ENCODE data around the gene RIMS1.
"Not testable (repeated sequence)": the region's sequence is repeated elsewhere in the genome, so short reads cannot be mapped to it uniquely, and the experiment has no call there.

RIMS1 gene

DNA sequence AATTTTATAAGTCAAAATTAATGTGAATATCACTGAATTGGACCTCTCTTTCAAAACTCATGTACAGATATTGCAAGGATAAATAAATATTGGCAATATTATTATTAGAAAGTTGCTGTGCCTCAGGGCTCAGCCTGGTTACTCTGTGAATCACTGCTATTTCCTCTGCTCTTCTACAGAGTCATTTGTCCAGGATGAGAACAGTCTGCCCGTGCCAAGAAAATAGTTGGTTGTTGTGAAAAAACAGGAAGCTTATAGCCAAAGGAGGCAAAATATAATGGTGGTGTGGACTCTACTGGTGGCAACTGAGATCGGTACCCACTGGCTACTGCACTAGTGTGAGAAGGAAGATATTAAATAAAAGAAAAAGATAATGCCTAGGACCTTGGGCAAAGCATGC is 93.6 kb downstream of the RIMS1 start:
- FAIRE-seq, result no peak

DNA sequence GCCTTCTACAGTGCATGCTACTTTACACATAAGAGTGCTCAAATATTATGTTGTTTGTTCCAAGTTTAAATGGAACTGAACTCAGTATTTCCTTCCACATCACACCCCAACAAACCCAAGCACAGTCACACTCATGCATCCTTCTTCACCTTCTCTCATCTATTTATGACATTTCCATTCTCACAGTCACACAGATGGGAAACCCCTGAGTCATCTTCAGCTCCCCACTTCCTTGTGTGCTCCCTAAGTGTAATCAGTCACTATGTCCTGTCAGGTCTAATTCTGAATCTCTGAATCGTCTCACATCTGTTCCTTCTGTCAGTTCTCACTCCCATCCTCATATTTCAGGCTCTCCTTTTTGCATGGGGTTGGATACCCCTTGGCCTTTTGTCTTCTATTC is 96.0 kb downstream of the RIMS1 start:
- no peak for FAIRE-seq

DNA sequence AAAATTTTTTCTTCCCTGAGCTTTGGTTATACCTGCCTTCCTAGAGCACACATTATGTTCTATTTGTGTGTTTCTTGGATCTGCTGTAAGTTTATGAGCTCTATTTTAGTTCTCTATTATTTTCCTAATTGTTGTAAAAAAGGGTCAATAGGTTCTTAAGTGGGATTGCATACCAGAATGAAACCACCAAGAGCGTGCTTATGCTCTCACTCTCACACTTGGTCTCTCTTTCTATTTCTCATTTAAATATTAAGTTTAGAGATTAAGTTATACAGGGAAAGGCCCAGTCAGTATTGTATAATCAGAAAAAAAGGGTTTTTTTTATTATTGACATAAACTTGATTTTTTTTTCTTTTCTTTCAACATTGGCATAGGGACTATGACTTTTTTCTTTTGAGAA is 96.8 kb downstream of the RIMS1 start:
- no peak for FAIRE-seq

DNA sequence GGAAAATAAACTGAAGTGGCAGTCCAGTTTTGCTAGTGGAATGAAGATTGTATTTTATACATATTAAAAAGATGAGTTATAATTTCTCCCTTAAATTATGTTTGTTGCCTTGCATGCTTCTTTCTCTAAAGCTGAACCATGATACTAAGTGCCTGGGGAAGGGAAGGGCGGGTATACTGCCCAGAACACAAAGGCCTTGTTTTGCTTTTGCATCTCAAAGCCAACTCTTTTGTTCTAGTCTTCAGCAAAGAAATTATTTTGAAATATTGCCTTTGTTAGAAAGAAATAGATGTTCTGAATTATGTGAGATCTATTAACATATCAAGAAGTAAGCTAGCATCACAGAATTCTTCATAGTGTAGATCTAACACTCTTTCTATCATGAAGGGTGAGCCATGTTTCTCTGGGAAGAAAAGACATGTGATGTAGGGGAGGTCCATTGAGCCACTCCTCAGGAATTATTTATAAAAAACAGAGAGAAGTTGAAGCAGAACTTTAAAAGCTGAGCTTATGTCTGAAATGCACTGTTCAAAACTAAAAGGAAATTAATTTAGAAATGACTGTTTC is 108.4 kb downstream of the RIMS1 start:
- FAIRE-seq, result no peak

DNA sequence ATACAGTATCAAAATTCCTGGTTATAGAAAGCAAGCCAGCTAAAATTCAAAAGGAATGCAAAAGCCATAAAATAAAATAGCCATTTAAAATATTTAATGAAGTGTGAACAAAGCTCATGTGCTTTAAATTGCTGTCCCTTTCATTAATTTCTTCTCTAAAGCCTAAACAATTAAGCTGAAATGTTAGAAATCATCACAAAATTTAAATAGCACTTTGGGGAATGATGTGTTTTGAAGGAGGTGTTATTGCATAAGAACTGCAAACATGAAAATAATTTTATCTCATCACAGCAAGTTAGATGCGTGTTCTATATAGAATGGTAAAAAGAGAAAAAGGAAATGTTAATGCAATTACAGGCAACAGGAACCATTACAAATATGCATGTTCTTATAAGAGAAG is 111.0 kb downstream of the RIMS1 start:
- FAIRE-seq, result no peak

DNA sequence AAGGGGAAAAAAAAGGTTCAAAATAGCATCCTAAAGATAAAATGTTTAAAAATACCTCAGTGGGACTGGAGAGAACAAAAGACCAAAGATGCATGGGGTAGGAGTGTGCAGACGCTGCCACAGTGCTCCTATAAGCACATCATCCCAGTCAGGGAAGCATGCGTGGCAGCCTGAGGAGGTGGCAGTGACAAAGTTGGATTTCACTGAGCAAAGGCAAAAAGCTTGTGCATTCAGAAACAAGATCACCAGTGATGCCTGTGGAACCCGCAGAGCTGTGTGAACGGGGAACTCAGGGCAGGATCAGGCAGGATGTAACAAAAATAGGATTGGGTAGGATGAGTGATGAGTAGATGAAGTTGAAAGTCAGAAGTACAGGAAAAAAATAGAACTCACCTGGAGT is 116.1 kb downstream of the RIMS1 start:
- no peak for FAIRE-seq

DNA sequence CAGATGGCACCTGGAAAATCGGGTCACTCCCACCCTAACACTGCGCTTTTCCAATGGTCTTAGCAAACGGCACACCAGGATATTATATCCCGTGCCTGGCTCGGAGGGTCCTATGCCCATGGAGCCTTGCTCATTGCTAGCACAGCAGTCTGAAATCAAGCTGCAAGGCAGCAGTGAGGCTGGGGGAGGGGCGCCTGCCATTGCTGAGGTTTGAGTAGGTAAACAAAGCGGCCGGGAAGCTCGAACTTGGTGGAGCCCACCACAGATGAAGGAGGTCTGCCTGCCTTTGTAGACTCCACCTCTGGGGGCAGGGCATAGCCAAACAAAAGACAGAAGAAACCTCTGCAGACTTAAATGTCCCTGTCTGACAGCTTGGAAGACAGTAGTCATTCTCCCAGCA is 120.2 kb downstream of the RIMS1 start:
- not testable (repeated sequence) for FAIRE-seq

DNA sequence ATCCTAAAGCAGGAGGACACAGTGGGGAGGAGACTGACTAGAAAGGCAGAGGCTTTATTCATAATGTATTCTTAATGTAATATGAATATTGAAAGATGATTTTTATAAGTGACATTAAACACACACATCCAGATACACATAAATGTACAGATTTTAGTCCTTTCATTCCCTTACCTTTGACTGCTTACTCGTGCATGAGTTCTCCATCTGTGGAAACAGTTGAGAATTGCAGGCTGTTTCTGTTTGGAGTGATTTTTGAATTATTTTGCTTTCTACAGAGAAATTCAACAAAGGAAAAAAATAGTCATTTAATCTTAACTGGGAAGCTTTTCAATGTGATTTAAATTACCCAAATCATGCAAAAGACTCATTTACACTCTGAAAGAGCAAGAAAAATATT is 136.5 kb downstream of the RIMS1 start:
- no peak for FAIRE-seq

DNA sequence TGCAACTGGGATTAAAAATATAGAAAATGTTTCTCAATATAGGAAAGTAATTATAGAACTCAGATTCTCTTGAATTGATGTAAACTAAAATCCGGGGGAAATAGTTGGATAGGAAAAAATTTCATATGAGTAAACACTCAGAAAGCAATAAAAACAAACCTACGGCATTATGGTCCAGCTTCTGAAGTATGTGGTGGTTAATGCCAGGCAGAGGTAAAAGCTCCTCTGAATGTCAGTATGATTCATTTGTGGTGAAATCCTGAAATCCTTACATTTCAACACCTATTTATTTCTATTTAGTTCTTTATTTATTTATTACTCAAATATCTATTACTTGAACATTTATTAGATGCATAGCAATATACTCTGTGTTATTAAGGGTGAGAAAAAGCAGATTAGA is 145.1 kb downstream of the RIMS1 start:
- FAIRE-seq, result no peak

DNA sequence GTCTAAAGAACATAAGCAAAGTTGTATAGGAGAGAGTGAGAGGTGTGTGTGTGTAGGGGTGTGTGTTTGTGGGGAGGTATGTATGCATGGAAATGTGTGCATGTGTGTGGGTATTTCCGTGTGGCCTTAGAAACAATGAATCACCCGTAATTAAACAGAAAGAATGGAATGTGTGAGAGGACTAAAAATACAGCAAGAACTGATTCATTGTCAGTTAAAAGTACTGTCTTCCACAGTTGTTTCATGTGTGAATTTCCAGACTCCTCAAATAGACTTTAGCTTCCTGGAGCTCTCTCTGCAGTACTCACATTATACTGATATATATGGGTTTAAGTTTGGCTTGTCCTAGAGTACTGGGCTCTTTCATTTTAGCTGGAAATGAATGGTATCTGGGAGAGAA is 145.7 kb downstream of the RIMS1 start:
- FAIRE-seq, result no peak

DNA sequence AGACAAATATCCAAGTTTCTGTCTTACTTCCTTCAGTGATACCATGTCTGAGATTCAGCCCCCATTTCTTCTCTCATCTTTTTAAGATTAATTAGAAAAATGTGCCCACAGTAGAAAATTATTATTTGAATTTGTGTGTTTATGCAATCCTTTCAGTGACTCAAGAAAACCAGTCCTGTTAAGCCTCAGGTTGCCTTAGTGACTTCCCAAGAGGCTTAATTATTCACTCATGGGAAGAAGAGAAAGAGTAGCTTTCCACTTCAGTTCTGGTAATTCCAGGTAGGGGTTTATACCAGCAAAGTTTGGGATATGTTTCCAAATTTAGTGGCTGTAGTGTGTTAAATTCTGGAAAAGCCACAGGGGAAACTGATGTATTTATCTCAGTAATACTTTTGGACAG is 149.1 kb downstream of the RIMS1 start:
- FAIRE-seq, result no peak

DNA sequence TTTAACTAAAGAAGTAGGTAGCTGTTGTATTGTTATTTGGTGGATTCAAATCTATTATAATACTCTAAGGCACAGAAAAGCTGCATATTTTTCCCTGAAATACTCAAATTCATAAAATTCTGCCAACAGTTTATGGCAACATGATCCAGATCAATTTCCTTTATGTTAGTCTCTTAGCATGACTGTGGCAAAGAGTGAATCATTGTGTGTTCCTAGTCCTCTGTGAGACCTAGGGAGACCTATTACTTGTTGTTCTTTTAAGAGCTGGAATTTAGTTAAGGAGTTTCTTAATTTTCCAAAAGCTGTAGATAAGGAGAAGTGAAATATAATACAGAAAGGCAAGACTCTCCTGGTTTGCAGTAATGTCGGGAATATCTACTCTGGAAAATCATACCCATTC is 149.6 kb downstream of the RIMS1 start:
- FAIRE-seq, result no peak

DNA sequence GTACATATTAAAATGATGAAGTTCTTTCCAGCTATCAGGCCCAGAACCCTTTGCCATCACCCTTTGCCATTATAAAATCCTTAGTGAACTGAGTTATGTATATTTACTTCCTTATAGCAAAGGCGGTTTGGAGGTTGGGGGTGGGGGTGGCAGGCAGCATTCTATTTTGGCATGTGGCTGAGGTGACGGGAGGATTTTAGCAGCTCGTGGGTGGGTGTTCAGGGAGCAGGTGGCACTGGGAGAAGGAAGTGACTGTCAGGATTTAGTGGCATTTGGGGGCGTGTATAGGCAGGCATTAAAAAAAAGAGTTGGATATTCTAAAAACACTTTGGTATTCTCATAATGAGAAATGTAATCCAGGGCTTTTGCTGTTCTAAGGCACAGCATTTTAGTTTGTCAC is 150.7 kb downstream of the RIMS1 start:
- no peak for FAIRE-seq

DNA sequence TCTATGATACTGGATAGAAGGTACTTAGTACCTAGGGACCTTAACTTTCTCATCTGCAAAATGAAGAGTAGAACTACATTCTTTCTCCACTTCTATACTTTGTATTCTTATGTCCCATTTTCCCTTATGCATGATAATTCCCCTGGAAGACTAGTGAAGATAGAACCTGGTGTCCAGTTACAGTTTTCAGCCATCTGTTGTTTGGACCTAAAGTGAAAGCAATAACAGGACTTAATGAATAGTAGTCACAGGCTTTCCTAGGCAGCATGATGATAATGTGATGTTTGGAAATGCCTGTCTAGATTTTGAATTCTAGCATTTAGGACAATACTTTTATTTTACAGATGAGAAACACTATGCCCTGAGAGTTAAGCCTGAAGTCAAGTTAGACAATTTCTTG is 153.8 kb downstream of the RIMS1 start:
- no peak for FAIRE-seq

DNA sequence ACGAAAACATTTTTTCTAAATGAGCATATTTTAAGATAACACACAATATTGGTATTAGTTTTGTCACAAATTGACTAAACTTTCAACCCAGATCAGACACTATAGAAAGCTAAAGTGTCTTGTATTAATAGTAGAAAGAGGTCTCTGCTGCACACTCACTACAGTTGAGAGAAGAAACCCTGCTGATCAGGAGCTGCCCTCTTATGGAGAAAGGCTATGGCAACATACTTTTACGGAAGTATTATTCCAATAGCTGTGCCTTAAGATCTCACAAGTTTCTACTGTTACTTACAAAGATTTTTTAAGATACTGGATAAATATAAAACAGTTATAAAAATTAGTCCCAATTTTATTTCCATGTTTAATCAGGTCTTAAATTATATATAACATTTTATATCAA is 155.7 kb downstream of the RIMS1 start:
- no peak for FAIRE-seq

DNA sequence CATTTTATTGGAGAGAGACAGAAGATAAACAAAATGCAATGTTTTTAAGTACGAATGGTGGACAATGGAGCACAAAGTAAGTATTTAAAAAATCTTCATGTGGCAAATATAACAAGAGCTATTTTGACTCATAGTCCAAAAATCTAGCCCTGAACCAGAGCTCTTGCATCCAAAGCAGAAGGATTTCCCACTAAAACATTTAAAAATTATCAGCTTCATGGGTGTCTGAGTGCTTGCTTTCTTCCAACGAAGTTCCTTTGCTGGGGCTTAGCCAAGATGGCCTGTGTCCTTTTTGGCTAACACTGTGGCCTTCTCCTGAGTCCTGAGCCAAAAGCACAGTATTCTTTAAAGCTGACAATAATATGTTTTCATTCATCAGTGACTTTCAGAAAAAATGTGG is 161.7 kb downstream of the RIMS1 start:
- FAIRE-seq, result no peak

DNA sequence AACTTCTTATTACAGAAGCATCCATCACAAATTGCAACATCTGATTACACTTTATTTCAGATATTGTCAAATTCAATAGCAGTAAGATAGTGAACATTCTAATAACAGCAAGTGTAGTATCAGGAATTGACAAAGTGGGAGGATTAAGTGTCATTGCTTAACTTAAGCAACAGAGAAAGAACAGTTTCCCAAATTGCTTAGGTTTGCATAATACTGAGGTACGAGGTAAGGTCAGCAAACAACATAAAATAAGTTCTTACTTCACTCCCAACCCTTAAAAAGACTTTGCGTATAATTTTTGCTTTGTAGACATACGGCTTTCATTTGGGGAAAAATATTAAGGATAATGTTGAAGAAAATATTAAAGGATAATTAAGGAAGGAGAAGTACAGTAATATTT is 163.0 kb downstream of the RIMS1 start:
- FAIRE-seq, result no peak

DNA sequence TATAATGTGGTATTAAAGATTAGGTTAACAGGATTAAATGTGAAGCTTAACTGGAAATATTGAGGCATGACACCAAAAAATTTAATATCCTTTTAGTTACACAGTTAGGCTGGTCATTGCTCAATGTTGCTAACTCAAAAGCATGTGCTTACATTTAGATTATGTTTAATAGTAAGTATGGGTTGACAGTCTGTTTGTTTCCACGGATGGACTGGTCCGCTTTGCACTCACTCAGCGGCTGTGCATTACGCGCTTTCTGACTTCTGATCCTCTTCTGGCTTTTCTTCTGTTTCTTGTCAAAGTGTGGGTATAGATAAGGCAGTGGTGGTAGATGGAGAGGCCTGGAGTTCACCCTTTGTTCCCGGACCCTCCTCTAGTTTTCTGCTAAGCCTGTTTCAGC is 174.9 kb downstream of the RIMS1 start:
- FAIRE-seq, result no peak

DNA sequence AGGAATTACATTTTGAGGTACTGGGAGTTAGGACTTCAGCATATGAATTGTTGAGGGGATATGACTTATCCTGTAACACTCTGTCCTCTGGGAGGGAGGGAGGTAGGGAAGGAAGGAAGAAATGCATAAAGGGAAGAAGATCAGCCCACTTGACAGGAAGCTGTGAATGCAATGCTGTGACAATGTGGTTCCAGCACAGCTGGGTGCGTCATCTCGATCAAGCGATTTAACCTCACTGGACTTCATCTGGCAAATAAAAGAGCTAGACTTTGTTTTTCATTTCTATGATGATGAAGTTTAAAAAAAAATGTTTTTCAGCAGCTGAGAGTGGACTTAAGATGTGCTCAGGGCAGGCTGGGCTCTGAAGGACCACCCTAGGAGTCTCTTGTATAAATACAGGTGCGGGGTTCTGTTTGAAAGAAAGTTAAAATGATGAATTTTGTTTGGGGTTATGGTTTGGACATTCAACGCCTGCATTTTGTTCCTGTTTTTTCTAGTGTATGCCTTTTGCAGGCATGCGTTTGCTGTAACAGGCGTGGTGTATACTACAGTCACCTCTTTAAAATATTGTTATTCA is 178.1 kb downstream of the RIMS1 start:
- no peak for FAIRE-seq

DNA sequence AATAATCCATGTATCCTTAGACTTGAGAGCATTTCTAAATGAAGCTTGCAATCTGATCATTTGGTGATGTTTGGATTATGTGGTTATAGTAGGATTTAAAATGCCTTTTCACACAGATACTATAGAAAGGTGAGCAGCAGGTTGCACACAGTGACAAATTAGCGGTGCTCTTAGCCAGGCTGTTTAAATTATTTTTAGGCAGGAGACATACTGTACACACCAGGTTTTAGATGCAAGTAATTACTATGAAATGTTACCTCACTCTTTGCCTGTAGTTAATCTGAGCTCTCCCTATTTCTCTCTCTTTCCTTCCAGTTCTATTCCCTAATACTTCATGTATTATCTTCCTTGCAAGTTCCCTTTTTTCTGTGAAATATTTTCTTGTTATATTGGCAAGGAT is 191.7 kb downstream of the RIMS1 start:
- no peak for FAIRE-seq

DNA sequence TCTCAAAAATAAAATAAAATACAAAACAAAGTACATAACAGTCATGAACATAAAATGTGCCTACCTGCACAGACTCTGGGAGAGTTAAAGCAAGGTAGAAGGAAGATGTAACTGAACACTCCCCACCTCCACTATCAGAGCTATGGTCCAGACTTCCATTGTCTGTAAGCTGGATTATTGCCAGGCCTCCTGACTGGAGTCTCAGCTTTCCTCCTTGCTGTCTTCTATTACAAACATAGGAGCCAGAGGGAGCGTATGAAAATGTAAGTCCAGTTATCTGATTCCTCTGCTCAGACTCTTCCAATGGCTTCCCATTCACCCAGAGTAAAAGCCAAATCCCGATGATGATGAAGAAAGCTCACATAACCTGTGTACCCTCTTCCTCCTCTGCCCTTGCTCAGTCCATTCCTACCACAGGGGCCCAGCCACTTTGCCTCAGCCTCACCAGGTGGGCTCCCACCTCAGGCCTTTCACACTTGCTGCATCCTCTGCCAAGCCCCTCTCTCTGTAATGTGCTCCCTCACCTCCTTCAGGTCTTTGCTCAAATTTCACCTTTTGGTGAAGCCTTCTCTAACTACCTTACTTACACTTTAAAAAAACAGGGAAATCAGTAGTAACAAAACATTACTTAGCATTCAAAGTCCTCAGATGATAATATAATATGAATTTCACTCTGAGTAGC is 194.1 kb downstream of the RIMS1 start:
- FAIRE-seq, result no peak

DNA sequence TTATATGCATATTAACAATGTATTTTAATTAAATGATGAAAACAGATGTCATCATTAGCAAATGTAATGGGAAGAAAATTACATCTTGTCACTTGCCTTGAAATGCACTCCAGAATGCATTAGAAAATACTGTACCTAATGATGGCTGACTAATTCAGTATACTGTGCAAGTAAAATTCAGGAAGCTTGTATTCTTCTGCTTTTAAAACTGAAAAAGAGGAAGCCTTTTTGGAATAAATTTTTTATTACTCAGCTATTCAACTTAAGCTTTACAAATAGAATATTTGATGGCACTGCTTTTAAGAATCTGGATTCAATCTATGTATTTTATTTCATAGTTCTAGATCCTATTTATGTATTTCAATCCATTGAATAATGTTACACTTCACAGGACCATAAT is 195.5 kb downstream of the RIMS1 start:
- no peak for FAIRE-seq

DNA sequence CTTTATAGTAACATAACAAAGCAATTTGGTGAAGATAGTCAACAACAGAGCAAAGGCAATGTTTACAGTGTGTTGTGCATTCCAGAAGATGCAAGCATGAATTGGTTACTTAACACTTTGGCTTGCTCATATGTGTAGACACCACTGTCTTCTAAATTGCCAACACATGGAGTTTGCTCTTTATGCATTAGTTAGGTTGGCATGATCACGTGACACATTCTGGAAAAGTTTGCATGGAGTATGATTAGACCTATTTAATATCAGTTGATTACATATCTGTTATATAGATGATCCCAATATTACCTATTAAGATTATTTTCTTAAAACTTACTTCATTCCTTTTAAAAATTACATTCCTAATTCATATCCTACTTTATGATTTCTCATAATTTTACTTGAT is 197.6 kb downstream of the RIMS1 start:
- no peak for FAIRE-seq

DNA sequence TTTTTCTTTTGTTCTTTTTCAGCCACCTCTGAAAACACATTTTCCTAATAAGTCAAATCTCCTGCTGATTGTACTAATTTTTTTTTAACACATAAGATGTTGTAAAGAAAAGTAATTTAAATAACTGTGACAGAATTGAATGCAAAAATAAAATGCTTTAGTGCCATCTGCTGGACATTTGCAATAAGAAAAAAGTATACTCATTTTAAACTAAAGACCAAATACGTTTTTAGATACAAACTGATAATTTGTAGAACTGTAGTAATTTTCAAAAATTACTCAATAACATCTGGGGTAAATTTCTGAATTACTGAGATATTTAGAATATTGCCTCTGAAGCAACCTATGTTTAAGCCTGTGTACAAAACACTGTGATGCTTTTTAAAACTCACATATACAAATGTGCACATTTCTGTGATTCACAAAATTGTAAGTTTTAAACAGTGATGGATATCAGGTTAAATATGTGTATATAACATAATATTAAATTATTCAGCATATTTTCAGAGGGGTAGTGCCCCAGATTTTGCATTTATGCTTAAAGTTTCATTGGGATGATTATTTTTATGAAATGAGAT is 198.7 kb downstream of the RIMS1 start:
- peak; percentile 80 for FAIRE-seq

DNA sequence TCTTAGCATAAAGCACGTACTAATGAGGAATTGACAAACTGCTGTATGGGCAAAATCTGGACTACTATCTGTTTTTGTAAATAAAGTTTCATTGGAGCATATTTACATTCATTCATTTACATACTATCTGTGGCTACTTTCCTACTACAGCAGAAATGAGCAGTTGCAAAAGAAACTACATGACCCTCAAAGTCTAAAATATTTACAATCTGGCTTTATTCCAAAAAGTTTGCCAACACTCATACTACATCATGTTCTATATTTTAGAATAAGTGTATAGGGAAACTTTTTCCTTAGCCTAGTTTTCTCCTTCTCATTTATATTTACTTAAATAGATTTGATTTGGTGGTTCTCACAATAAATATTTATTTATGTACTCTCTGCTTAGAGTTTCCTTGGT is 208.2 kb downstream of the RIMS1 start:
- FAIRE-seq, result no peak

Measured in colon (tissue), 2 donors.